GM18499 (cell line): ENCODE data around the gene CDY1B.
"Not testable (repeated sequence)": the region's sequence is repeated elsewhere in the genome, so short reads cannot be mapped to it uniquely, and the experiment has no call there.

Source experiments
- ATAC-seq: cut with Tn5 transposase; IDR thresholded peaks from one replicate; pipeline ENCODE4 v1.9.1; 2021; ENCODE audit warnings: moderate number of reproducible peaks; ENCODE audit not compliant: insufficient read depth, unreplicated experiment

CDY1B gene, protein sequence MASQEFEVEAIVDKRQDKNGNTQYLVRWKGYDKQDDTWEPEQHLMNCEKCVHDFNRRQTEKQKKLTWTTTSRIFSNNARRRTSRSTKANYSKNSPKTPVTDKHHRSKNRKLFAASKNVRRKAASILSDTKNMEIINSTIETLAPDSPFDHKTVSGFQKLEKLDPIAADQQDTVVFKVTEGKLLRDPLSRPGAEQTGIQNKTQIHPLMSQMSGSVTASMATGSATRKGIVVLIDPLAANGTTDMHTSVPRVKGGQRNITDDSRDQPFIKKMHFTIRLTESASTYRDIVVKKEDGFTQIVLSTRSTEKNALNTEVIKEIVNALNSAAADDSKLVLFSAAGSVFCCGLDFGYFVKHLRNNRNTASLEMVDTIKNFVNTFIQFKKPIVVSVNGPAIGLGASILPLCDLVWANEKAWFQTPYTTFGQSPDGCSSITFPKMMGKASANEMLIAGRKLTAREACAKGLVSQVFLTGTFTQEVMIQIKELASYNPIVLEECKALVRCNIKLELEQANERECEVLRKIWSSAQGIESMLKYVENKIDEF

DNA sequence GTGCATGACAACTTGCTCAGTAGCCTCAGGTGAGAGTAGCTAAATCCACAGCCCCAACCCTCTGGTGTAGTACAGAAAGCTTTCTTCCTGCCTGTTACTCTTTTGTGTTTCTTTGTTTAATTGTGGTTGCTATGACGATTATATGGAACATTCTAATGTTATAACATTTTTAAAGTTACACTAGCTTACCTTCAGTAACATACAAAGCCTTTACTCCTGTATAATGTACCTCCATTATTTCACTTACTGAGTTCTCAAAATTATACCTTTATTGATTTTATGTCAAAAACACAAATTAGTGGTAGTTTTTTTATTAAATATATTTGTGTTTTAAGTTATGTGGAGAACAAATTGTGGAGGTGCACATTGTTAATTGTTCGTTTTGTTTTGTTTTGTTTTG is at the start of gene CDY1B:
Gene CDY1B (minus strand): TSS at position 101 of the 400 bp plus-strand sequence. CDS start 331 bp downstream, outside the sequence.
- not testable (repeated sequence) for ATAC-seq

GRCh38 chrY:24049525-24049924 is 1.7 kb upstream of the CDY1B start:
- not testable (repeated sequence) for ATAC-seq

GRCh38 chrY:24043209-24043608 is 4.6 kb downstream of the CDY1B start:
- not testable (repeated sequence) for ATAC-seq

DNA sequence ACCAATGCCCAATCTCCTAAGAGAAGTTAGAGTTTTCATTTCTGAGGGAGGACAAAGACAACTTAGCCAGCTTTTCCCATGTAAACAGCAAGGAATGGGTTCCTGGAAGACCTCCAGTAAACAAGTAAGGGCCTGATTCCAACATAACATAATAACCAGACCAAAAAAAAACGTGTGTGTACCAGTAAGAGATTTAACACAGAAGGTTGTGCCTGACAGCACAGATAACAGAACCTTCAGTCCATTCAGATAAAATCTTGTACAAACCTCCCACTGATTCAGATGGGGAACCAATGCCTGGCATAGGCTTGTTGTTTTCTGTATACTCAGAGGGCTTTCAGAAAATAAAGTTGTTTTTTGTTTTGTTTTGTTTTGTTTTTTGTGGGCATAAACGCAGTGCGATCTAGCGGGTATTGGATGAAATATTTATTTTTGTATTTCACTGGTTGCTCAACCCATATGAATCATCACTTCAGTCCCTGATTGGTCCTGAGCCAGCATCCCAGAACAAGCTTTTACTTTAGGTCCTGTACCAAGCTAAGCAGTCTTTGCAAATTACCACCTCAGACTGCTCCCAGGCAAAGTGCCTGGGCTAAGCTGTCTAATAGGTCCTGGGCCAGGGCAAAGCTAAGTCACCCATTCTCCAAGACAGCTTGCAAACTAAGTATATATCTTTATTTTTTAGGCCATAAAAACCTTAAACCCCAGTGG is 8.7 kb downstream of the CDY1B start:
- ATAC-seq, result not testable (repeated sequence)

DNA sequence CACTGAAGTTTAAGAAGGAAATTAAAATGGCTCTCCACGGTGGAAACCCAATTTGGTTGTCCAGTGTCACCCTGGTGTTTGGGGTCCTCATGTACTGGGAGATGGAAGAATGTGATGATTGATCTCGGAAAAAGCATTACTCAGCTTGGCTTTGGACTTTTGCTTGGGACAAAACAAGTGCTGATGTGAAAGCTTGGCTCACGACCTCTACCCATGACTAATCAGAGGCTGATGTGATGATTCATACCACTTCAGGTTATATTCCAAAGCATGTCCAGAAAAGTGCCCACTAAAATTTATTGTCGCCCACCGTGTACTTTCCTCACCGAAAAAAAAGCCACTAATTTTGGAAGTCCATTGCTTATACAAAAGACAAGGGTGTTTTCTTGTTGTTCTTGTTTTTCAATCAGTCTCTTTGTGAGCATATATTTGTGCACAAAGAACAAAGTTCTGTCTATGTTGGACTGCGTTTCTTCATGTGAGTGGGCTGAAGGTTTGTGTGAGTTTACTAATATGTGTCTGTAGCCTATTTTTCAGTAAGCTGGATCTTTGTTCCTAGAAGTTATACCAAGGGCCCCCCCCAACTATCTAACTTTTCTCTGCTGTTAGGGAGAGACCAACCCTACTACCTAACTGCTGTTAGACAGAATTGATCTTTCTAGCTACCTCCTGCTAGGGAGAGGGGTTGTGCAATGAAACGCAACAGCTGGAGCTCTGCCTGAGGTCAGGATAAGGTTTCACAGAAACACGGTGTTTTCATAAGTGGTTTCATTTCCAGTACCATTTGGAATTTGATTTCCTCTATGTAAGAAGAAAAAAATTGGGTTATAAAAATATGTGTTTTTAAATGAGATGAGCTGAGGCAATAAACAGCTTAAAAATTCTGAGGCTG is 21.4 kb downstream of the CDY1B start:
- not testable (repeated sequence) for ATAC-seq
